Hypothalamus (tissue), 51 donors: Measurements from ENCODE around the gene KIF18A.
"Not testable (repeated sequence)": the region's sequence is repeated elsewhere in the genome, so short reads cannot be mapped to it uniquely, and the experiment has no call there.

Experiments used
- DNase-seq, 51 donors: peaks; one replicate each; lab custom pipeline; 2025; lab: John Stamatoyannopoulos, UW

KIF18A gene

DNA sequence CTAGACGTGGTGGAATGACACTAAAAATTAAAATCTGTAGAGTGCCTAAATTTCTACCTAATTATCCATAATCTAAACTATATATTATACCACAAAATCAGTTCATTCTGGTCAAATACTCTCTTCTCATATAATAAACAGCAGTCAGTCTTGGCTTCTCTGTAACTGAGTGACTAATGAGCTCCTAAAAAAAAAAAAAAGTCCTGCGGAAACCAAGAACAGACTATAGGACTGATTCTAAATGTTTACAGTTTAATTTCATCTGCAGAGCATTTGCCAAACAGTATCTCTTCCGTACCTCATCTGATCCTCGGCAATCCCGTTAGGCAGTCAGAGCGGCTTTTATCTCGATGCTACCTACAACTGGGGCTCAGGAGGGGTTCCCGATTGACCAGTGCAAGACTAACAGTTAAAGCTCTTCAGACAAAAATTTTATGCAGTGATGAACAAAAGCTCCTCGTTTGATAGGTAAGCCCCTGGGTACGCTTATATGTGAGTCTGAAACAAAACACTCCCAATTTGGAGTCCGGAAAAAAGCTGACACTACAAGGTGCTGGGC lies 686 bp downstream of the KIF18A start:
- DNase-seq, result peak in 2 of 51 donors; percentile 20 to 23

DNA sequence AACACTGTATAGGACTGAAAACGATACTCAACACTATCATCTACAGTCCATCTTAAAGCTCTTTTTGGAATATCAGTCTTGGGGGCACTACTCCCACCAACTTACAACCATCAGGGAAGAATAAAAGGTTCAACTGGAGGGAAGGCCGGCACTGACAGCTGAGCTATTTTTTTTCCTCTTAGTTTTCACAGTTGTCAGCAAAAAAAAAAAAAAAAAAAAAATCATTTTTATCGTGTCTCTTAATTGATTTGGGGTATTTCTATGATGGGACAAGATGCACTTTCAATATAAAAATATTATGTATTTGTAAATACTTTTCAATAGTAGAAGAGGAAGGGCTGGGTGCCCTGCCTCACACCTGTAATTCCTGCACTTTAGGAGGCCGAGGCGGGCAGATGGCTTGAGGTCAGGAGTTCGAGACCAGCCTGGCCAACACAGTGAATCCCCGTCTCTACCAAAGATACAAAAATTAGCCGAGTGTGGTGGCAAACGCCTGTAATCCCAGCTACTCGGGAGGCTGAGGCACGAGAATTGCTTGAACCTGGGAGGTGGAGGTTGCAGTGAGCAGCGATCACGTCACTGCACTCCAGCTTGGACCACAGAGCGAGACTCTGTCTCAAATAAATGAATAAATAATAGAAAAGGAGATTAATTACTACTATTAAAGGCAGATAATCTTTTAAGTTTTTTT lies 1.5 kb downstream of the KIF18A start:
- no peak for DNase-seq

GRCh38 chr11:28105869-28106268 lies 2.1 kb downstream of the KIF18A start:
- no peak for DNase-seq

- DNase-seq, result no peak
These were observed 3.0 kb downstream of the KIF18A start for GRCh38 chr11:28104984-28105383.

- no peak for DNase-seq
These were observed 3.5 kb downstream of the KIF18A start for GRCh38 chr11:28104425-28104824.

DNA sequence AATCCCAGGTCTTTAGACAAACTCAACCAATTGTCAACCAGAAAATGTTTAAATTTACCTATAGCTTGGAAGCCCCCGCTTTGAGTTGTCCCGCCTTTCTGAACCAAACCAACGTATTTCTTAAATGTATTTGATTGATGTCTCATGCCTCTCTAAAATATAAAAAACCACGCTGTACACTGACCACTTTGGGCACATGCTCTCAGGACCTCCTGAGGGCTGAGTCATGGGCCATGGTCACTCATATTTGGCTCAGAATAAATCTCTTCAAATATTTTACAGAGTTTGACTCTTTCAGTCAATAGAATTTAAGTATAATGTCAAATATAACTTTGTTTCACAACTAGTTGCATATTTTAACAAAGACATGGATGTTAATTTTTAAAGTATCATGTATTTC lies 5.7 kb downstream of the KIF18A start:
- not testable (repeated sequence) for DNase-seq

- no peak for DNase-seq
These were observed 7.3 kb downstream of the KIF18A start for GRCh38 chr11:28100665-28101064.

GRCh38 chr11:28099715-28100114 lies 8.2 kb downstream of the KIF18A start:
- DNase-seq, result no peak

GRCh38 chr11:28098257-28098656 lies 9.7 kb downstream of the KIF18A start:
- DNase-seq, result no peak

DNA sequence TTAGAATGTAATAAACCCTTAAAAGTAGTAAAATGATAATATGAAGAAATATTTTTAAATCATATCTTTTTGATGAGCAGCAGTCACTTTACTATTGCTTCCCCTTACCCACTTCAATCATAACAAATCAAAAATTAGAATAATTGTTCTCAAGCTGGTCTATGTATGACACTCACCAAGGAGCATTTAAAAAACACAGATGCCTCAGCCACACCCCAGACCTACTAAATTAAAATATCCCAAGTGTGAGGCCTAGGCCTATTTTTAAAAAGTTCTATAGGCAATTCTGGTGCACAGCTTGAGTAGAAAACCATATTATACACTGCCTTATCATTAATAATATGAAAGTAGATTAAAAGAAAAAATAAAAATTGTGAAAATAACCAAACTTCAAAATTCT lies 15.2 kb downstream of the KIF18A start:
- DNase-seq, result no peak

- DNase-seq, result no peak
These were observed 17.8 kb downstream of the KIF18A start for GRCh38 chr11:28090052-28090749.

DNA sequence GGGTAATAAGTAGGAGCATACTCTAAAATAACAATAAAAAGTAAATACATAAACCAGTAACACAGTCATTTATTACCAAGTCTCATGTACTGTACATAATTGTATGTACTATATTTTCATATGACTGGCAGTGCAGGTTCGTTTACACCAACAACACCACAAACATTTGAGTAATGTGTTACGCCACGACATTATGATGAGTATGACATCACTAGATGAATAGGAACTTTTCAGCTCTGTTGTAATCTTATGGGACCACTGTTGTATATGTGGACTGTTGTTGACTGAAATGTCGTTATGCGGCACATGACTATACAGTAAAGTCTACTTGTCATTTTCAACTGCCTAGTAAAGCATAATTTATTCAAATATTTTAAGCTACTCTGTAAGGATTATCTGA lies 18.6 kb downstream of the KIF18A start:
- no peak for DNase-seq

DNA sequence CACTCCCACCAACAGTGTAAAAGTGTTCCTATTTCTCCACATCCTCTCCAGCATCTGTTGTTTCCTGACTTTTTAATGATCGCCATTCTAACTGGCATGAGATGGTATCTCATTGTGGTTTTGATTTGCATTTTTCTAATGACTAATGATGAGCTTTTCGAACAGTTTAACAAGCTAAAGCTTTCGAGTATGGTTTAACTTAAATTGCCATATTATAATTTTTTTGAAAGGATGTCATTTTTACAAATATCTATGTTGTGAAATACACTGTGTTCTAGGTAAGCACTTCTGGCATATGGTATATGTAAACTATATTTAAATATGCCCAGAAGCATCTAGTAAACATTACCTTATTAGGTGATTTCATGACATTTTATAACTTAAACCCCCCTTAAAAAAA lies 20.3 kb downstream of the KIF18A start:
- not testable (repeated sequence) for DNase-seq

DNA sequence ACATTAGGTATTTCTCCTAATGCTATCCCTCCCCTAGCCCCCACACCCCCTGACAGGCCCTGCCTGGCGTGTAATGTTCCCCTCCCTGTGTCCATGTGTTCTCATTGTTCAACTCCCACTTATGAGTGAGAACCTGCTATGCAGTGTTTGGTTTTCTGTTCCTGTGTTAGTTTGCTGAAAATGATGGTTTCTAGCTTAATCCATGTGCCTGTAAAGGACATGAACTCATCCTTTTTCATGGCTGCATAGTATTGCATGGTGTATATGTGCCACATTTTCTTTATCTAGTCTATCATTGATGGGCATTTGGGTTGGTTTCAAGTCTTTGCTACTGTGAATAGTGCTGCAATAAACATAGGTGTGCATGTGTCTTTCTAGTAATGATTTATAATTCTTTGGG lies 20.8 kb downstream of the KIF18A start:
- DNase-seq, result not testable (repeated sequence)

DNA sequence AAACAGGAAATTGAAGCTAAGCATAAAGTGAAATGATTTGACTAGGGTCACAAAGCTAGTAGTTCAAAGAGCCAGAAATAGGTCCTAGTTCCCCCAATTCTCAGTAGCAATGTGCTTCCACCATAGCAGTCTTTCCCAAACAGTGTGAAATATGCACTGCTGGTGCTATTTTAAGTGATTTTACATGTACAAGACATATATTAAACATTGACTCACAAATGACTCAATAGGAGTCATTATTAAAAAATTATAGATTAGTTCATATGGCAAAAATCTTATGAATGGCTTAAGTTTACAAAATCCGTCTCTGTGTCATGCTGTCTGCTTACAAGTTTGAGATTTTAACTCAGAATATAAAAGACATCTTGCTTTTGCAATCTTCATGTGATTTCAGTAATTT lies 21.4 kb downstream of the KIF18A start:
- DNase-seq, result no peak

GRCh38 chr11:28083118-28083517 lies 24.8 kb downstream of the KIF18A start:
- DNase-seq, result no peak

GRCh38 chr11:28077521-28077920 lies 30.4 kb downstream of the KIF18A start:
- DNase-seq, result no peak

- no peak for DNase-seq
These were observed 35.6 kb downstream of the KIF18A start for GRCh38 chr11:28072321-28072720.

DNA sequence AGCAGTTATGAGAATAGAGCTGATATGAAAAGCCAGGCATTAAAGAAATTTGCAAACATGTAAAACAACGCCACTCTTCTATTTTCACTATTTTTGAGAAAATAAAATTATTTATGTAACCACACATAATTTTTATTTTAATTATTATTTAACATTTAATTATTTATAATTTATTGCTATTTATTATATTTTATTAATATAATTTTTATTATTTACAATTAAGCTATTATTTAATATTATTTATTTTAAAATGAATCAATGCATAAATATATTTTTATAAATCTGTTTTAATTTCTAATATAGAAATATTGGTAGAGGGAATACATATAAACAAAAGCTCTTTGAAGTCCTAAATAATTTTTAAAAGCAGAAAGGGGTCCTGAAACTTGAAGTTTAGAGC lies 36.7 kb downstream of the KIF18A start:
- DNase-seq, result no peak

DNA sequence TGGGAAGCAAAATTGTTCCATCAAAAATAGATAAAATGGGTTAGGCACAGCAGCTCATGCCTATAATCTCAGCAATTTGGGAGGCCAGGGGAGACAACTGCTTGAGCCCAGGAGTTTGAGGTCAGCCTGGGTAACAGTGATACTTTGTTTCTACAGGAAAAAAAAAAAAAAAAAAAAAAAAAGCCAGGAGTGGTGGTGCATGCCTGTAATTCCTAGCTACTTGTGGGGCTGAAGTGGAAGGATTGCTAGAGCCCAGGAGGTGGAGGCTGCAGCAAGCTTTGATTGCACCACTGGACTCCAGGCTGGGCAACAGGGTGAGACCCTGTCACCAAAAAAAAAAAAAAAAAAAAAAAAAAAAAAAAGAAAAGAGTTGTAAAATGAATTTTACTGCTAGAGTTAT lies 49.6 kb downstream of the KIF18A start:
- no peak for DNase-seq

GRCh38 chr11:28054821-28055220 lies 53.1 kb downstream of the KIF18A start:
- no peak for DNase-seq
